Pulmonary artery endothelial cell (primary cell): ENCODE measurements around the gene MGP. TPM values are rescaled to one million over a fixed set of nuclear protein-coding genes. Genes with fewer than 3 reads are reported as not detected.

ENCODE experiments used
- DNase-seq: peaks from one replicate; pipeline ENCODE4 v3.0.0-alpha.2; 2011; ENCODE audit warnings: low read depth, low spot score
- total RNA-seq: library from RNA; depleted of rRNA; stranded (reverse); fragments of >200 nt; gene quantifications from 2 replicates; pipeline ENCODE4 v1.2.3, GENCODE V29; 2014

The MGP gene
- total RNA-seq, 1 donor from 2014 or later = 196 TPM

- DNase-seq = no peak
Observed at GRCh38 chr12:14868916-14869506, 16.6 kb downstream of the MGP start.

GRCh38 chr12:14860490-14860889 is 25.2 kb downstream of the MGP start:
- no peak for DNase-seq

- no peak for DNase-seq
Observed at GRCh38 chr12:14858513-14858912, 27.1 kb downstream of the MGP start.

- DNase-seq = no peak
Observed at GRCh38 chr12:14854586-14855183, 31.0 kb downstream of the MGP start.

GRCh38 chr12:14853961-14854360 is 31.7 kb downstream of the MGP start:
- DNase-seq = no peak

GRCh38 chr12:14852880-14853279 is 32.8 kb downstream of the MGP start:
- no peak for DNase-seq

- DNase-seq = no peak
Observed at GRCh38 chr12:14850929-14851663, 34.6 kb downstream of the MGP start.

GRCh38 chr12:14849661-14850060 is 36.0 kb downstream of the MGP start:
- no peak for DNase-seq

GRCh38 chr12:14846876-14847580 is 38.6 kb downstream of the MGP start:
- DNase-seq = no peak

GRCh38 chr12:14846042-14846587 is 39.5 kb downstream of the MGP start:
- no peak for DNase-seq

GRCh38 chr12:14845350-14845750 is 40.3 kb downstream of the MGP start:
- DNase-seq = no peak

GRCh38 chr12:14844401-14844800 is 41.3 kb downstream of the MGP start:
- no peak for DNase-seq

- DNase-seq = peak; percentile 81
Observed at GRCh38 chr12:14843425-14843887, 42.2 kb downstream of the MGP start, which contains the start of gene ART4. Gene ART4 (minus strand): TSS chr12:14843526. CDS start chr12:14843113, 413 bp downstream.

GRCh38 chr12:14842315-14842714 is 43.3 kb downstream of the MGP start:
- no peak for DNase-seq

- DNase-seq = peak; percentile 85
Observed at GRCh38 chr12:14841761-14842160, 43.9 kb downstream of the MGP start.

GRCh38 chr12:14840616-14841015 is 45.0 kb downstream of the MGP start:
- DNase-seq = no peak

- DNase-seq = no peak
Observed at GRCh38 chr12:14839262-14839661, 46.4 kb downstream of the MGP start.

GRCh38 chr12:14836336-14837210 is 49.1 kb downstream of the MGP start:
- DNase-seq = peak; percentile 79

- no peak for DNase-seq
Observed at GRCh38 chr12:14834509-14834908, 51.1 kb downstream of the MGP start.

GRCh38 chr12:14833952-14834351 is 51.7 kb downstream of the MGP start:
- DNase-seq = no peak

- DNase-seq = no peak
Observed at GRCh38 chr12:14833336-14833735, 52.3 kb downstream of the MGP start.
